ENCODE measurements around the gene DOCK11. TPM values are rescaled to one million over a fixed set of nuclear protein-coding genes. Genes with fewer than 3 reads are reported as not detected.

The DOCK11 gene
- polyA plus RNA-seq, 3 donors, result 20.8 to 39.7 (median 34.8) TPM

DNA sequence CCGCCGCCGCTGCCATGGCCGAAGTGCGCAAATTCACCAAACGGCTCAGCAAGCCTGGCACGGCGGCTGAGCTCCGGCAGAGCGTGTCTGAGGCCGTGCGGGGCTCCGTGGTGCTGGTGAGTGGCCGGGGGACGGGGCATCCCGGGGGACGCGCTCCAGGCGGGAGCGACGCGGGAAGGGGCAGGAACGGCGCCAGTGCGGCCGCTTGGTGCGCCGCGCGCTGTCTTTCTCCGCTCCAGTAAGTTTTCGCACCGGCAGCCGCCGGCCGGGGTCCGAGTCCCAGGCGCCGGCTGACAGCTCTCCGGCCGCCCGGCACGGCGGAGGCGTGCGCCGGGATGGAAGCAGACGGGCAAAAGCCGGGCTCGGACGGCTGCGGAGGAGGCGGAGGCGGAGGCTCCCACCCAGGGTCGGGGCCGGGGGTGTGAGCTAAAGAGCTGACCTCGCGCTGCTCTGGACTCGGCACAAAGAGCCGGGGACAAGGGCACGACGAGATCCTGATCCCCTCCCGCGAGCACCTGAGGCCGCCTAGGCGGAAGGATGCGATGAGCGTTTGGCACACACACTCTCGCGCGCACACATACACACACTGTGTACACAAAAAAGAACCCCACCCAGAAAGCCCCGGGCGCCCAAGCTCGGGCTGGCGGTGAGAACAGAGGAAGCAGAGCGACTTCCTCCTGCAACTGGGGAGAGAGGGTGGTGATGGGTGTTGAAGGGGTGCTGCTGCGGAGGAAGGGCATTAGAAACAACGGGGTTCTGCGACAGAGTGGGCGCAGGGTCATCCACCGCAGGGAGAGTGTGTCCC lies 545 bp downstream of the DOCK11 start:
- Mint-ChIP-seq H3K4me1 (peaks cover 29% of the 10 kb centered on the region), H3K9me3 (peaks cover 0 to 18% (median 1%) of the 10 kb centered on the region in 7 donors), H3K27ac (peak overlapping the region; percentile 93 to 98 (median 96)), H3K4me3 (peak overlapping the region; percentile 98), H3K27me3 (ENCODE audit: low read depth in 3 of 3) (peaks cover 0 to 4% (median 1%) of the 10 kb centered on the region in 3 donors), H3K36me3 (peaks cover 6 to 10% of the 10 kb centered on the region in 2 donors)
- H3K36me3 ChIP-seq (replicated peaks in 1 of 2; ENCODE audit: control insufficient read depth in 1 of 2, insufficient read depth in 2 of 2, low read length in 2 of 2), result peaks cover 6 to 7% of the 10 kb centered on the region in 2 donors
- peak overlapping the region; percentile 72 for H3K9ac ChIP-seq (ENCODE audit: insufficient read depth, low read length, poor library complexity, severe bottlenecking)
- H3K4me1 ChIP-seq (ENCODE audit: control insufficient read depth in 1 of 2, insufficient read depth in 2 of 2, low read length in 2 of 2), result peaks cover 25 to 35% of the 10 kb centered on the region in 2 donors
- peak overlapping the region; percentile 76 for H2AFZ ChIP-seq (ENCODE audit: insufficient read depth, low read depth, low read length, poor library complexity, severe bottlenecking)
- H4K20me1 ChIP-seq (ENCODE audit: insufficient read depth, low read length), result peaks cover 15% of the 10 kb centered on the region
- peak overlapping the region; percentile 82 to 88 for H3K27ac ChIP-seq (ENCODE audit: low read depth in 1 of 2, low read length in 2 of 2)
- intact Hi-C loops (cut with micrococcal nuclease), result loop anchor here (5.0 to 10.0 kb wide), 2 partner anchors 41 to 59 kb away; no protein-coding TSS in a partner anchor
- H3K4me2 ChIP-seq (replicated peaks; ENCODE audit: extremely low read depth, low read length, poor library complexity, severe bottlenecking), result peak overlapping the region; percentile 75
- H3K27me3 ChIP-seq (ENCODE audit: control insufficient read depth in 2 of 2, insufficient read depth in 2 of 2, low read length in 2 of 2), result no peaks in the 10 kb centered on the region
- TF ChIP-seq CTCF (IDR thresholded peaks at IDR 0.05), result no peak
- peaks cover 54% of the 10 kb centered on the region for H3K79me2 ChIP-seq (ENCODE audit: insufficient read depth, low read length)
- H3K9me3 ChIP-seq (replicated peaks in 1 of 2; ENCODE audit: control insufficient read depth in 1 of 2, insufficient read depth in 1 of 2, low read length in 2 of 2), result no peaks in the 10 kb centered on the region
- H3K4me3 ChIP-seq (replicated peaks in 1 of 3; ENCODE audit: low read depth in 2 of 3, low read length in 3 of 3), result peak overlapping the region; percentile 67 to 87 (median 81)
- peak; percentile 58 to 67 (median 58) for DNase-seq
- WGBS (ENCODE audit: insufficient coverage), result under 1% methylated on average over 58 of the region's 81 CpGs

DNA sequence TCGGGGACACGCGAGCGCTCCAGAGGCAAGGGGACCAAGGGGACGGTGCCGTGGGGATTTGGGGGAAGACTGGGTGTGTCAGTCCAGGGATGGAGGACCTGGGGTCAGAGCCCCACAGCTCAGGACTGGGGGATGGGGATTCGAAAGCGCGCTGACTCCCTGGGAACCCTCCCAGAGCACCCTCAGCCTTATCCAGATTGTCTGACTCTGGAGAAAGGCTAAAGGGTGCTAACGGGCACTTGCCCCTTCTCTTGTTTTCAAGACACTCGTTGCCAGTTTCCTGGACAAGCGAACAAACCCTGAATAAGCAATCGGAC lies 1.1 kb downstream of the DOCK11 start:
- H3K79me2 ChIP-seq (ENCODE audit: insufficient read depth, low read length), result peaks cover 58% of the 10 kb centered on the region
- H3K36me3 ChIP-seq (replicated peaks in 1 of 2; ENCODE audit: control insufficient read depth in 1 of 2, insufficient read depth in 2 of 2, low read length in 2 of 2), result peaks cover 6 to 7% of the 10 kb centered on the region in 2 donors

More for the DNA sequence above, 1.1 kb downstream of the DOCK11 start:
- Histone ChIP-seq H3K27ac (ENCODE audit: low read depth in 1 of 2, low read length in 2 of 2) (peak overlapping the region; percentile 82 to 88), H3K9me3 (replicated peaks in 1 of 2; ENCODE audit: control insufficient read depth in 1 of 2, insufficient read depth in 1 of 2, low read length in 2 of 2) (no peaks in the 10 kb centered on the region), H2AFZ (ENCODE audit: insufficient read depth, low read depth, low read length, poor library complexity, severe bottlenecking) (peak overlapping the region; percentile 76), H4K20me1 (ENCODE audit: insufficient read depth, low read length) (peaks cover 18% of the 10 kb centered on the region), H3K27me3 (ENCODE audit: control insufficient read depth in 2 of 2, insufficient read depth in 2 of 2, low read length in 2 of 2) (no peaks in the 10 kb centered on the region), H3K4me1 (ENCODE audit: control insufficient read depth in 1 of 2, insufficient read depth in 2 of 2, low read length in 2 of 2) (peaks cover 31 to 41% of the 10 kb centered on the region in 2 donors), H3K4me2 (replicated peaks; ENCODE audit: extremely low read depth, low read length, poor library complexity, severe bottlenecking) (peak overlapping the region; percentile 75), H3K9ac (ENCODE audit: insufficient read depth, low read length, poor library complexity, severe bottlenecking) (peak overlapping the region; percentile 72), H3K4me3 (replicated peaks in 1 of 3; ENCODE audit: low read depth in 2 of 3, low read length in 3 of 3) (peak overlapping the region; percentile 67 to 87 (median 81))
- 0% methylated on average over 6 of the region's 13 CpGs for WGBS (ENCODE audit: insufficient coverage)
- Mint-ChIP-seq H3K27me3 (ENCODE audit: low read depth in 3 of 3) (peaks cover 0 to 4% (median 1%) of the 10 kb centered on the region in 3 donors), H3K4me3 (peak overlapping the region; percentile 98), H3K36me3 (peaks cover 6 to 10% of the 10 kb centered on the region in 2 donors), H3K27ac (peak overlapping the region; percentile 93 to 98 (median 96)), H3K9me3 (peaks cover 0 to 18% (median 1%) of the 10 kb centered on the region in 7 donors), H3K4me1 (peaks cover 32% of the 10 kb centered on the region)
- no peak for TF ChIP-seq CTCF (IDR thresholded peaks at IDR 0.05)
- intact Hi-C loops (cut with micrococcal nuclease), result loop anchor here (5.0 to 10.0 kb wide), 2 partner anchors 41 to 58 kb away; no protein-coding TSS in a partner anchor
- DNase-seq, result no peak

Measured in CD14-positive monocyte (primary cell).